GM18909 (cell line): Measurements from ENCODE around the gene TNFRSF13B.
A peak's percentile ranks its signal among the peaks of the same experiment; 100 is the strongest.
"Not testable (repeated sequence)": the region's sequence is repeated elsewhere in the genome, so short reads cannot be mapped to it uniquely, and the experiment has no call there.

ENCODE experiments used
- ATAC-seq: cut with Tn5 transposase; IDR thresholded peaks from one replicate; pipeline ENCODE4 v1.9.1; 2021; ENCODE audit warnings: mild to moderate bottlenecking; ENCODE audit not compliant: unreplicated experiment, poor library complexity

Gene TNFRSF13B

DNA sequence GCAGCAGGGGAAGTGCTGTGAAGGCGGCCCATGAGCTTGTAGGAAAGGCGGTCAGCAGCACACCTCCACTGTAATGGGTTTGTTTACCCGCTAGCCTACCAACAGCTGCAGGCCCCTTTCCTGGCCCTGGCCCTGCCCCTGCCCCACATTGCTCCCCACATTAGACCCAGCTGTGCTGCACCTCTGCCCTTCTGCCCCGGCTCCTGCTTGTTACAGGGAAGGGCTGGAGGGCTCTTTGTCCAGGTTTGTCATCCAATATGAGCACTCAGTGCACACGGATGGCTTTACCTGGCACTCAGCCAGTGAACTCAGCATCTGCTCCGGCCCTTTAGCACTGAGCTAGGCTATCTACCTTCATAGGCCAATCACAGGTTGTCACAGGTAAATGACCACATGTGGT, 36.0 kb upstream of the TNFRSF13B start:
- not testable (repeated sequence) for ATAC-seq

DNA sequence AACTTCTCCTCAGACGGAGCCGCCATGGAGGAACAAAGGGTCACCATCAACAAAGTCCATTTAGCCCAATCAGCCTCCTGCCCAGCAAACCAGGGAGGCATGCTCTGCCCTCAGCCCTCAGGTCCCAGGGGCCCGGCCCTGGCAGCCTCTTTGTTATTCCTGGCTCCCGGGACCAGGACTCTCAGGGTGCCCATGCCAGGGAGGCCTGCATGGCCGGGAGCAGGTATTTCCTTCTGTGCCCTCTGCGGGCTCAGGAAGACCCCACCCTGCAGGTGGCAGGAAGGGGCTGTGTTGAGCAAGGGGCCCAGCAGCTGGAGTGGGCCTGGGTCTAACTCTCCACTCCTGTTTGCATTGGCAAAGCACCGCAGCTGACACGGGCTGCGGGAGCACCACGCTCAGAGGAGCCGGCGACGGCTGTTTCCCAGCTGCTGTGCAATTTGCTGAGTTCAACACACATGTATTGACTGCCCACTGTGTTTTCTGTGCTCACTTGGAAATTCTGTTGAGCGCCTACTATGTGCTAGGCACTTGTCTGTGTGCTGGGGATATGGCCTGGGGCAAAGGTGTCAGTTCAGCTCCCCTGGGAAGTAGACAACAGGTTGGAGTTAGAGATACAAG, 33.2 kb upstream of the TNFRSF13B start:
- ATAC-seq: not testable (repeated sequence)

DNA sequence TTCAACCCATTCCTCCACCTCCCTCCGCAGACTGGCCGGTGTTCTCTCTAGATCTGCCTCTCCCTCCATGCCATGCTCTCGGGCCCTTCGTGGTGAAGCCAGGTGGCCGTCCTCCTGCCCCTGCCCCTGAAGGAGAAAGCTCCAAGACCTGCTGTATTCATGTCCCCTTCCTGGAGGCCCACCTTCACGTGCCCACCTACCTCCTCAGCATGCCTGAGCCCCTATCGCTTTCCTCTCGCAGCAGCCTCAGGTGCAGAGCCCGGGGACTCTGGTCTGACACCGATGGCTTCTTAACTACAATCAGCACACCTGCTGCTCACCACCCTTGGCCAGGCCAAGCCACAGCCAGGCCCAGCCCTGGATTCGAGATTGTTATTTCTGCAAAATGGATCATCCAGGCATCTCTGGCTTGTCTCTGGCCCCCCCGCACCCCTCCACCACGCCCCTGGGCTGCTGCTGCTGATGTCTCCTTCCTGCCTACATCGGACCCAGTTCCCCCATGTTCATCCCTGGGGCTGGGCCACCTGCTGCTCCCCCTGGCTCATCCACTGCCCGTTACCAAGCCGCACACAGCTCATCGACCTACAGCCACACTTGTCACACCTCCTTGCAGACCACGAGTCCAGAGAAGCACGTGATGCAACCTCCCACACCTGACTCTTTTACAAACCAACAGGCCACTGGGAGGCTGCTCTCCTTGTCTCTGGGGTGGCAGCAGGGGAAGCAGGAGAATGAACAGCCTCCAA, 32.5 kb upstream of the TNFRSF13B start:
- no peak for ATAC-seq

DNA sequence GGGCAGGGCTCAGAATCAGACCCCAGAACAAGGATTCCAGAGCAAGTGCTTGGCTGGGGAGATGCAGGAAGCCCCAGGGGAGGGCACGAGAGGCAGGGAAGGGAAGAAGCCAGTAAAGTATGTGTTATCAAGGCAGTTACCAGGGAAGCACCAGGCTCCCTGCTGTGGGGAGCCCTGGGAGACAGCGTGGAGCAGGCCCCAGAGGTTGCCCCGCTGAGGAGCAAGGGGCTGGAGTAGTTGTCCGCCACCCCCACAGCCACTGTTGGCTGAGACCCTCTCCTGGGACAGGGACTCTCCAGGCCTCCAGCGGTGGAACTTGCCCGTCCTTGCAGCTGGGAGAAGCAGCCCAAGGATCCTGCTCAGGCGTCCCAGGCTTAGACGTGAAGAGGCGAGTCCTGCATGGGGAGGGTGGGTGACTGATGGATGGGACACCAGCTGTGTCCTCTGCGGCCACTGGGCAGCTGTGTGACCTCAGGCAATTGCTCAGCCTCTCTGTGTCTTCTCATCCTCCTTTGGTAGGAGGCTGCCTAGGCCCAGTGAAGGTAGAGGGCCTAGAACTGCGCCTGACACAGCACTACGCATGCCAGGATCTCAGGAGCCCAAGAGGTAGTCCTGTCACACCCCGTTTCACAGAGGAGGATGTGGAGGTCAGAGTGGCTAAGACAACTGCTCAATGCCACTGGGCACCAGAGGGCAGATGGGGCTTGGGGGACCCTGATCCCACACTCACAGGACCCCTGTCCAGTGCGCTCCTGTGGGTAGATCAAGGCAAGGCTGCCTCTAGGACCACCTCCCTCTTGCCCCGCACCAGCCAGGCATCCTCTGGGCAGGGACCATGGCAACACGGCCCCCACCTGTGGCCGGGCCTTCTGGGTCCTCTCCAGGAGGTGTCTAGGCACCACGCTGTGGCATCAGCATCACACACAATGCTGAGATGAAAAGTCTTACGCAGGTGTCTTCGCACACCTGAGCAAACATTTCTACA, 31.1 kb upstream of the TNFRSF13B start:
- ATAC-seq: not testable (repeated sequence)

DNA sequence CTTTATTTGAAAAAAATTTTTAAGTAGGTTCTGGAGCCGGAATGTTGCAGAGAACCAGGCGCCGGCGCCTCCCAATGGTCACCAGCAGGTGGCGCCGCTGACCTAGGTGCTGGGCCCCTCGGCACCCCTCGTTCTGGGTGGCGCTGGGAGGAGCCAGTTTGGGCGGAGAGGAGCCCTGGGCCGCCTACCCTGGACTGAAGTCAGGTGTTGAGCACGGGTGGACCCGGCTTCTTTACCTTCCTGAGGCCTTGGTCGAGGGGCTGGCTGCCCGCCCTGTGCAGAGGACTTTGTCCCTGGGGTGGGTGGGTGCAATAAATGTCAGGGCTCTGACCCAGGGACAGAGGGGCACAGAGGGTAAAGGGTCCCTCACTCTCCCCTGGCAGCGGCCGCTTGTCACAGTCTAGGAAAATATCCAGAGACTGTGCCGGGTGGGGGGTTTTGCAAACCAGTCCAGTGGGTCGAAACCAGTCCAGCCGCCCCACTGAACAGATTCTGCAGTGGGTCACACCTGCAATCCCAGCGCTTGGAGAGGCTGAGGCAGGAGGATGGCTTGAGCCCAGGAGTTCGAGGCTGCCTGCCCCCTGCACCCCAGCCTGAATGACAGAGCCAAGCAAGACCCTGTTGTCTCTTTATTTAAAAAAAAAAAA, 30.1 kb upstream of the TNFRSF13B start:
- ATAC-seq: peak; percentile 74

DNA sequence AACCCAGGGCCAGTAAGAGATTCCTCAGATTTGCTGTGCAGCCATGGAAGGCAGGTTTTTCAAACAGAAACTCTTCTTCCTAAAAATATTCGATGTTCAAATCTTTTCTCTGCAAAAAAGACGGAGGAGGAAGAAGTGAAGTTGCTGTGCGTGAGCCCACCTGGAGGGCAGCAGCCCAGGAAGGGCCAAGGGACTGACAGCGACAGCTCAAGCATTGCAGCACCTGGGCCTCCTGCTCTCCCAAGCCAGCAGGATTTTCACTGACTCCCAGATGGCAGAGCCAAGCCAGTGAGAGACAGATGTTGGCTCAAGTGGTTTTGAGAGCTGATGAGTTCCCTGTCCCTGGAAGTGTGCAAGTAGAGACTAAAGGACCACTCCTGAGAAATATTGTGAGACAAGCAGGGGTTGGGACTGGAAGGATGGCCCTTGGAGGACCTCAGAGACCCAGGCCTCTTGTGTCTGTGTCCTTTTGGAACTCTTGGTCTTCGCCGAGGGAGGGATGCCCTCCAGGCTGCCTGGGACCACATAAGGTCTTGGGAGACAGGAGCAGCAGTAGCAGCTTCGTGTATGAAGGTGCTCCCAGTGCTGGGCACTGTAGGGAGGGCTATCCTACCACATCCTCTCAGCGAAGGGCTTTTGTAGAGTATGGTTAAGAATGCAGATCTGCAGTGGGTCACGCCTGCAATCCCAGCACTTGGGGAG, 29.3 kb upstream of the TNFRSF13B start:
- ATAC-seq: no peak

DNA sequence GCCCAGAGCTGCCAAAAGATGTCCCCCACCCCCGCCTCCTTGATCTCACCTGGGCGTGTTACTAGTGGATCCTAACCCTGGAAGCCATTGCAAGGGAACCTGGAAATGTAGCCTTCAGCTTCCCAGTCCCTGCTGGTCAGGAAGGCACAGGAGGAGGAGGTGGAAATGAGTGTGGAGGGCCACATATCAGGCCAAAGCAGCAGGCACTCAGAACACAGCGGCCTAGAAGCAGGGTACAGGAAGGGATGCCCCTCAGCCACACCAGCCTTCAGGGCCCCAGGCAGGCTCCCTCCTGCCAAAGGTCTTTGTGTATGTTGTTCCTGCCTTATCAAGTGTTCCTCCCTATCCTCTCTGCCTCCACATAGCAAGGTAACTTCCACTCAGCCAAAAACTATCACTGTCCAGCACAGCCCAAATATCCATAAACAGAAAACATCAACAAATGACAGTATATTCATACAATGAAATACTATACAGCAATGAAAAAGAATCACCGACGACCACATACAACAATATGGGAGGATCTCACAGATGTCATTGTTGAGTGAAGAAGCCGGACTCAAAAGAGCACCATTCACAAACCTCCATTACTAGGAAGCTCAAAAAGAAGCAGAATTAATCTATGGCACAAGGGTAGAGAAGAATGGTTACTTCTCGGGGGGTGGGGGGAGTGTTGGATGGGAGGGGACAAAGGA, 28.2 kb upstream of the TNFRSF13B start:
- ATAC-seq: no peak

DNA sequence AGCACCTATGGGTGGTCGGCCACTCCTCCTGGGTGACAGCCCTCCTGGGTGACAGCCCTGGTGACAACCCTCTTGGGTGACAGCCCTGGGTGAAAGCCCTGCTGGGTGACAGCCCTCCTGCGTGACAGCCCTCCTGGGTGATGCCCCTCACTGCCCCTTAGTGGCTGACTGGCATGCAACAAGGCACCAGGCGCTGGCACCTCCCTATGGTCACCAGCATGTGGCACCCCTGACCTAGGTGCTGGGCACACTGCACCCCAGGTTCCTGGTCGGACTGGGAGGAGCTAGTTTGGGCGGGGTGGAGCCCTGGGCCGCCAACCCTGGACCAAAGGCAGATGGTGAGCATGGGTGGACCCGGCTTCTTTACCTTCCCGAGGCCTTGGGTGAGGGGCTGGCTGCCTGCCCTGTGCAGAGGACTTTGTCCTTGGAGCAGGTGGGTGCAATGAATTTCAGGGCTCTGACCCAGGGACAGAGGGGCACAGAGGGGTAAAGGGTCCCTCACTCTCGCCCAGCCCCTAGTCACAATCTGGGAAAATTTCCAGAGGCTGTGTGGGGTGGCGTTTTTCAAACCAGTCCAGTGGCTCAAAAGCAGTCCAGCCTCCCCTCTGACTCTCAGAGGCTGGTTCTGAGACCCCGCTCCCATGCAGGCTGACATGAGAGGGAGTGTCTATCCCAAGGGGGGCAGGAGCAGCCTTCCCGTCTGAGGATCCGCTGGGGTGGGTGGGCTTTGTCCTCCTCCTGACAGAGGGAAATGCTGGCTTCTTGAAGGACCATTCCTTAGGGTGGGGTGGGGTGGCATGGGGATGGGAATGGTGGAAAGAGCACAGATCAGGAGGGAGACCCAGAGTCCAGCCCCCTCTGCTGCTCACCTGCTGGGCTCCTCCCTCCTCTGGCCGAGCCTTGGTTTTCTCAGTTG, 25.9 kb upstream of the TNFRSF13B start:
- no peak for ATAC-seq

DNA sequence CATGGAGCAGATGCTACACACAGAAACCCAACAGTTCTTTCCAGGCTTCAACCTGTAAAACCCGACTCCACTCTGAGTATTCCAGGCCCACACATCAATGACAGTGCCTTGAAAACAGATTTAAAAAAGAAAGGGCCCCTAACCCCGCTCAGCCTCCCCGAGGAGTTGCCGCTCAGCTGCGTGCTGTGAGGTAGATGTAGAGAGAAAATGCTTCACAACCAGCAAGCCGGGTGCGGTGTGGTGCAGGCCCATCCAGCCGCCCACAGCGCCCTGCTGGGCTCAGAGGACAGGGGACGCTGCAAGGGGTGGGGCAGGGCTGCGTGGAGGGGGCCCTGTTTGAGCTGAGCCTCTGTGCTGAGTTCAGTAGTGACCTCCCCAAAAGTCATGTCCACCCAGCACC, 24.8 kb upstream of the TNFRSF13B start:
- not testable (repeated sequence) for ATAC-seq

DNA sequence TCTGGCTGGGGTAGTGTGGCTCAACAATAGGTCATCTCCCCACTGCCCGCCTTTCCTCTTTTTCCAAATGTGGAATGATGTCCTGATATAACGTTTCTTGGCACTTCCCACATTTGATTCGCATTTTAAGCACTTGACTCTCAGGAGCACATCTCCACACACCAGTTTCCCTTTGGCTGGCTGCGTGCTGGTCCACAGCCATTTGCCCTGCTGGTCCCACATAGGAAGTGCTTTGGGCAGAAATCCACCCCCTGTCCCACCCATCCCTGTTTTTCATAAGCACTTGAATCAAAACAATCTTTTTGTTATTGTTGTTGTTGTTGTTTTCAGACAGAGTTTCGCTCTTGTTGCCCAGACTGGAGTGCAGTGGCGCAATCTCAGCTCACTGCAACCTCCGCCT, 24.0 kb upstream of the TNFRSF13B start:
- ATAC-seq: no peak

DNA sequence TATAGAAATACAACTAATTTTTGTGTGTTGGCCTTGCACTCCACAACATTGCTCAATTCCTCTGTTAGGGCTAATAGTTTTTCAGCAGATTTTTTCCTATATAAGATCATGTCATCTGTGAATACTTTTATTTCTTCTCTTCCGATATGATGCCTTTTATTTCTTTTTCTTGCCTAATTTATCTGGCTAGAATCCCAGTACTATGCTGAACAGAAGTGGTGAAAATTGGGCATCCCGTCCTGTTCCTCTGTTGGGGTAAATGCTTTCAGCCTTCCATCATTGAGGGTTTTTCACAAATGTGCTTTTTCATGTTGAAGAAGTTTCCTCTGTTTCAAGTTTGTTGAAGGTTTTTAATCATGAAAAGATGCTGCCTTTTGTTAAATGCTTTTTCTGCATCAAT, 22.7 kb upstream of the TNFRSF13B start:
- ATAC-seq: no peak

DNA sequence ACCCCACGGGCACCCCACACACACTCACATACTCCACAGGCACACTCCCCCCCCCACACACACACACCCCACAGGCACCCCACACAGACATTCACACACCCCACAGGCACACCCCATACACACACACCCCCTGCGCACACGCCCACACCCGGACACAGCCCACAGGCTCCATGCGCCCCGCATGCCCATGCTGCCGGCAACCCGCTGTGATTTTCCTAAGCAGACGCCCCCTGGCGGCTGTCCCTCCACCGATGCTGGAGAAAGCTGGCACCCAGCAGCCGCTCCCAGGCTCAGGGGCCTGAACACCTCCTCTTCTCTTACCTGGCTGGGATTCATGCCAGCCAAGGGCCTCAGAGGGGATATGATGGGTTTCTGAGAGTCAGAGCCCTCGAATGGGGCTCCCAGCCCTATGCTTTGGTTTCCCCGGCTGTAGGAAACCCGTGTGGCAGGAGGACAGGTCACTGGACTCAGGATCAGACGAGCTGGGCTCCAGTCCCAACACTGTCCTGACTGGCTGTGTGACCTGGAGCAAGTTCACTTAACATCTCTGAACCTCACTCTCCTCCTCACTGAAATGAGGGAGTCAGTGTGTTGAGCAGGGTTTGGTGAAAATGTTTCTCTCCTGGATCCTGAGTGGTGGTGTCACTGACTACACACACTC, 19.6 kb upstream of the TNFRSF13B start:
- no peak for ATAC-seq

DNA sequence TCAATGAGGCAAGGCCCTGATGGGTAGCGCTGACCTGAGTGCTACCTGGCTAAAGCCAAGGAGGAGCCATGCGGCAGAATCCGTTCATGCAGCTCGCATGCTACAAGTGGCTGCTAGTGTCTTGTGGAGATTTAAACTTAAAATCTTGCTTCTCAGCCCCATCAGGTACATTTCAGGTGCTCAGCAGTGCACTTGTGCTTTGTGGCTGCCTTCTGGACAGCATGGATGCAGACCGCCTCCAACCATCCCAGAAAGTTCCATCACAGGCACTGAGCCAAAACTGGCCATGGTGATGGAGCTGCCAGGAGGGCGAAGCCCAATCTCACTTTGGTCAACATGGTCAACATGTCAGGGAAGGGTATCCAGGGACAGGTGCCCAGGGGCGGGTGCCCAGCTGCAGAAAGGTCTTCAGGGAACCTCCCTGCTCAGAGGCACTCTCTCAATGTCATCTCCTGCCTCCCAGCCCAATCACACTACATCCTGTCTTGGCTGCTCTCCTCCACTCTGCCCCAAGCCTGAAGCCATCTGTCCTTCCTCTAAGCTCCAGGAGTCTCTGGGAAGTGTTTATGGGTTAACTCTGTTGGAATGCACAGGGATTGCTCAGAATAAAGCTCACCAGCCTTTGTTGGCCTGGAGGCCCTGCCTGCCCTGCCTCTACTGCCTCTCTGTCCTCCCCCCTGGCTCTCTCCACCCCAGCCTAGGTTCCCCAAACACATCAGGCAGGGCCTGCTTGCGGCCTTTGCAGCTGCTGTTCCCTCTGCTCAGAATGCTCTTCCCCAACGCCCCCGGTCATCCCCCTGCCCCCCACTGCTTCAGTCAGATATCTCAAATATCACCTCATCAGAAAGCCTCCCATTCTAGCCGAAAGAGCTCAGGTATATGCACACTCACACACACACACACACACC, 18.3 kb upstream of the TNFRSF13B start:
- ATAC-seq: no peak

DNA sequence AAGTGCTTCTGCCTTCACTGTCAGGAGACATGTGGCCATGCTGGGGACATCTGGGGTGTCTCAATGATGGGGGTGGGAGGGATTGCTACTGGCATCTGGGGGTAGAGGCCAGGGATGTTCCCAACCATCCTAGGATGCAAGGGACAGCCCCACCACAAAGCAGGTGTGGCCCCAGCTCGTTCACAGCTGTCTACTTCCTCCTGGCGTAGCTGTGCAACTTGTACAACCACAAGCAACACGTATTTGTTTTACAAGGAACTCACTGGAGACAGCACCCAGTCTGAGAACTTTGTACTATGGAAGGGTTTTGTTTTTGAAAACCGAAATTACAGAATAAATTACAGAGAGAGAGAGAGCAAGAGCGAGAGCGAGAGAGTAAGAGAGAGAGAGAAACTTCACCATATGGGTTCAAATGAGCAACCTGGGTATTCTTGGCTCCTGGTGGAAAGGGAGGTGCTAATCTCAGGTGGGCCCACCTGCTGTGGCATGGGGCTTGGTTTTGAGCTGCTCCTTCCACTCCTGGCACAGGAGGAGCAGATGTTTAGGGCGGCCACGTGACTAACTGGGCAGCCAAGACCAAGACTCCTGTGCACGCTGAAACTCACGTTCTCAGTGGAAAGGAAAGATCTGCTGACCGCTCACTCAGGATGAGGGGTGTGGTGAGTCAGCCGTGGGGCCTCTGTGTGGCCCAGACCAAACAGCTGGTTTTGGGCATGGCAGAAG, 17.5 kb upstream of the TNFRSF13B start:
- peak; percentile 32 for ATAC-seq

DNA sequence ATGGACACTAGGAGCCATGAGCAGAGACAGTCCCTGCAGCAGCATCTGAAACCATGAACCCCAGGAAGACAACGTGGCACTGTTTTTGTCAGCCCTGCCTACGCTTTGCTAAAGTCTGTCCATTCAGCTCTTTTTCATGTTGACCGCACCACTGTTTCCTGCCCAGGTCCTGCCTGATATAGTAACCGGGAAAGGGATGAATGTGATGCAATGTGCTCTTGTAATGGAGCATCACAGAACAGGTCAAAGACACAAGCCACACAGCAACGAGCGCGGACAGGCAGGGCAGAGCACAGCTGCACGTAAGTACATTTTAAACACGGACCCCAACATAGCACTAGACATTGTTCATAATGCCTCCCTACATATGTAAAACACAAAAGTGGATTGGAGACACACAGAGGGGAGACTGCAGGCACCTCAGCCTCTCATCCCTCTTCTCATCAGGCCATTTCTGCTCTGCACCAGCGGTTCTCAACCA, 16.9 kb upstream of the TNFRSF13B start:
- peak; percentile 11 for ATAC-seq
